ENCODE results near the gene FCRLB.

FCRLB gene

GRCh38 chr1:161733526-161733925 is 12.2 kb downstream of the FCRLB start:
- Histone ChIP-seq H3K4me3 (ENCODE audit: low read length) (no peak overlapping the region), H4K20me1 (ENCODE audit: control insufficient read depth, insufficient read depth, low read depth, low read length) (no peaks in the 10 kb centered on the region), H3K4me2 (ENCODE audit: low read length) (no peak overlapping the region), H3K9me2 (replicated peaks; ENCODE audit: control insufficient read depth, low read length) (no peaks in the 10 kb centered on the region), H3K79me2 (ENCODE audit: control insufficient read depth, low read length) (no peaks in the 10 kb centered on the region), H3F3A (ENCODE audit: control insufficient read depth, insufficient read depth) (peaks cover 9% of the 10 kb centered on the region; the same call in 1 of the 2 replicates), H3K9me3 (ENCODE audit: control insufficient read depth, insufficient read depth, low read length) (no peaks in the 10 kb centered on the region), H3K36me3 (ENCODE audit: control insufficient read depth, low read length) (no peaks in the 10 kb centered on the region), H3K27ac (ENCODE audit: low read depth, low read length) (no peak overlapping the region), H3K27me3 (ENCODE audit: control insufficient read depth, low read length) (no peaks in the 10 kb centered on the region), H3K4me1 (ENCODE audit: control insufficient read depth, low read length) (peaks cover 36% of the 10 kb centered on the region)
- no peak for TF ChIP-seq CTCF (IDR thresholded peaks at IDR 0.05; ENCODE audit: low read depth, low read length, poor library complexity, severe bottlenecking)
- TF ChIP-seq EZH2phosphoT487 (IDR thresholded peaks at IDR 0.05; ENCODE audit: borderline replicate concordance, low read length), result no peak

GRCh38 chr1:161735837-161736236 is 14.5 kb downstream of the FCRLB start:
- Histone ChIP-seq H3K4me2 (ENCODE audit: low read length) (no peak overlapping the region), H3K36me3 (ENCODE audit: control insufficient read depth, low read length) (no peaks in the 10 kb centered on the region), H3K79me2 (ENCODE audit: control insufficient read depth, low read length) (no peaks in the 10 kb centered on the region), H3K27me3 (ENCODE audit: control insufficient read depth, low read length) (no peaks in the 10 kb centered on the region), H3K4me3 (ENCODE audit: low read length) (no peak overlapping the region), H4K20me1 (ENCODE audit: control insufficient read depth, insufficient read depth, low read depth, low read length) (no peaks in the 10 kb centered on the region), H3K4me1 (ENCODE audit: control insufficient read depth, low read length) (peaks cover 49% of the 10 kb centered on the region), H3F3A (ENCODE audit: control insufficient read depth, insufficient read depth) (peaks cover 20% of the 10 kb centered on the region), H3K9me2 (replicated peaks; ENCODE audit: control insufficient read depth, low read length) (no peaks in the 10 kb centered on the region), H3K27ac (ENCODE audit: low read depth, low read length) (no peak overlapping the region), H3K9me3 (ENCODE audit: control insufficient read depth, insufficient read depth, low read length) (no peaks in the 10 kb centered on the region)
- TF ChIP-seq CTCF (IDR thresholded peaks at IDR 0.05; ENCODE audit: low read depth, low read length, poor library complexity, severe bottlenecking) (no peak), EZH2phosphoT487 (IDR thresholded peaks at IDR 0.05; ENCODE audit: borderline replicate concordance, low read length) (no peak)

- Histone ChIP-seq H3F3A (ENCODE audit: control insufficient read depth, insufficient read depth) (peaks cover 24% of the 10 kb centered on the region), H3K4me1 (ENCODE audit: control insufficient read depth, low read length) (peaks cover 55% of the 10 kb centered on the region), H3K4me2 (ENCODE audit: low read length) (0 out of 2 replicates have a peak overlapping the region, but pooled peaks have one; percentile 1), H3K27me3 (ENCODE audit: control insufficient read depth, low read length) (no peaks in the 10 kb centered on the region), H3K9me2 (replicated peaks; ENCODE audit: control insufficient read depth, low read length) (no peaks in the 10 kb centered on the region), H3K79me2 (ENCODE audit: control insufficient read depth, low read length) (no peaks in the 10 kb centered on the region), H3K36me3 (ENCODE audit: control insufficient read depth, low read length) (no peaks in the 10 kb centered on the region), H3K9me3 (ENCODE audit: control insufficient read depth, insufficient read depth, low read length) (no peaks in the 10 kb centered on the region), H3K4me3 (ENCODE audit: low read length) (no peak overlapping the region), H3K27ac (ENCODE audit: low read depth, low read length) (no peak overlapping the region), H4K20me1 (ENCODE audit: control insufficient read depth, insufficient read depth, low read depth, low read length) (no peaks in the 10 kb centered on the region)
- TF ChIP-seq EZH2phosphoT487 (IDR thresholded peaks at IDR 0.05; ENCODE audit: borderline replicate concordance, low read length), result no peak
- TF ChIP-seq CTCF (IDR thresholded peaks at IDR 0.05; ENCODE audit: low read depth, low read length, poor library complexity, severe bottlenecking), result no peak
These were observed 15.1 kb downstream of the FCRLB start for GRCh38 chr1:161736335-161736969.

All from DOHH2 (cell line).